OCI-LY3 (cell line): ENCODE measurements around the gene SIGLEC9.

Source experiments
- H2AFZ ChIP-seq: fragments of 200-600, 300-600 bp; shearing (Covaris generic); 2 replicates; pipeline ENCODE4 v1.6.0; 2014; ENCODE audit warnings: antibody characterized with exemption, low read depth, low read length
- H3K27ac ChIP-seq: fragments of 200-600, 300-600 bp; sonication (generic); 2 replicates; pipeline ENCODE4 v1.5.1; 2014; ENCODE audit warnings: mild to moderate bottlenecking, low read length, moderate library complexity, mixed read lengths
- H3K27me3 ChIP-seq: fragments of 200-600, 300-600 bp; sonication (generic); 2 replicates; pipeline ENCODE4 v1.6.1; 2014; ENCODE audit warnings: low read depth, low read length, mixed read lengths
- H3K36me3 ChIP-seq: fragments of 200-600, 300-600 bp; sonication (generic); replicated peaks from 2 replicates; pipeline ENCODE3; 2014; ENCODE audit warnings: low read depth, low read length, mixed read lengths
- H3K4me1 ChIP-seq: fragments of 300-600, 200-600 bp; sonication (generic); 2 replicates; pipeline ENCODE4 v1.6.1; 2014; ENCODE audit warnings: low read length, mixed read lengths
- H3K4me2 ChIP-seq: fragments of 200-600, 300-600 bp; sonication (generic); 2 replicates; pipeline ENCODE4 v1.6.1; 2014; ENCODE audit warnings: low read length, mixed read lengths
- H3K4me3 ChIP-seq: fragments of 300-600, 200-600 bp; sonication (generic); 2 replicates; pipeline ENCODE4 v1.5.1; 2014; ENCODE audit warnings: antibody characterized with exemption, mild to moderate bottlenecking, low read length, moderate library complexity
- H3K79me2 ChIP-seq: fragments of 300-600, 200-600 bp; shearing (Covaris generic); 2 replicates; pipeline ENCODE4 v1.6.1; 2014; ENCODE audit warnings: mild to moderate bottlenecking, low read length, mixed read lengths
- H3K9ac ChIP-seq: fragments of 300-600, 200-600 bp; shearing (Covaris generic); 2 replicates; pipeline ENCODE4 v1.6.0; 2014; ENCODE audit warnings: mild to moderate bottlenecking, low read length, moderate library complexity
- H3K9me3 ChIP-seq: fragments of 200-600, 300-600 bp; shearing (Covaris generic); 2 replicates; pipeline ENCODE4 v1.6.1; 2014; ENCODE audit warnings: low read length, mixed read lengths; ENCODE audit not compliant: insufficient read depth
- H4K20me1 ChIP-seq: fragments of 200-600, 300-600 bp; sonication (generic); 2 replicates; pipeline ENCODE4 v1.6.1; 2016; ENCODE audit warnings: low read length, mixed read lengths; ENCODE audit not compliant: insufficient read depth
- EZH2phosphoT487 ChIP-seq: fragments of 200-600 bp; shearing (Covaris generic); IDR thresholded peaks from 2 replicates; pipeline ENCODE4 v1.6.1; 2018; ENCODE audit warnings: antibody characterized with exemption, mixed run types, low read depth
- TF ChIP-seq, protein P1 (sequence below): fragments of 200-600, 300-600 bp; sonication (generic); IDR thresholded peaks from 2 replicates; pipeline ENCODE4 v1.5.1; 2014; ENCODE audit warnings: antibody characterized with exemption, low read length, low read depth

SIGLEC9 gene

DNA sequence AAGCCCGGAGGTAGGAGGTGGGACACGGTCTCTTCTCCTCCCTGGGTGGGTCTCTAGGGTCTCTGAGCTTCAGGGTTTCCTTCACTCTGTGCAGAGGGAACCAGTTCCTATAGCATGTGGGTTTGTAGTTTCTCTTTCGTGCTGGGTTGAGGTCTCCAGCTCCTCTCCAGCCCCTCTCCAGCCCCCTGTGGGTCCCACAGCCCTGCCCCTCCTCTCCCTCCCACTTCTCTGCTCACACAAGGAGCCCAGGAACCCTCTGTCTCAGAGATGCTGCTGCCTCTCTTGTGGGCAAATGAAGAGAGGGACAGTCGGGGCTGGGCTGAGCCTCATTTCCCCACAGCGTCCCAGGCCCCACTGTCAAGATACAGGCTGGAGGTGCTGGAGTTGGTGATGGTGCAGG is 18.8 kb downstream of the SIGLEC9 start:
- peaks cover 17% of the 10 kb centered on the region for H3K4me1 ChIP-seq

DNA sequence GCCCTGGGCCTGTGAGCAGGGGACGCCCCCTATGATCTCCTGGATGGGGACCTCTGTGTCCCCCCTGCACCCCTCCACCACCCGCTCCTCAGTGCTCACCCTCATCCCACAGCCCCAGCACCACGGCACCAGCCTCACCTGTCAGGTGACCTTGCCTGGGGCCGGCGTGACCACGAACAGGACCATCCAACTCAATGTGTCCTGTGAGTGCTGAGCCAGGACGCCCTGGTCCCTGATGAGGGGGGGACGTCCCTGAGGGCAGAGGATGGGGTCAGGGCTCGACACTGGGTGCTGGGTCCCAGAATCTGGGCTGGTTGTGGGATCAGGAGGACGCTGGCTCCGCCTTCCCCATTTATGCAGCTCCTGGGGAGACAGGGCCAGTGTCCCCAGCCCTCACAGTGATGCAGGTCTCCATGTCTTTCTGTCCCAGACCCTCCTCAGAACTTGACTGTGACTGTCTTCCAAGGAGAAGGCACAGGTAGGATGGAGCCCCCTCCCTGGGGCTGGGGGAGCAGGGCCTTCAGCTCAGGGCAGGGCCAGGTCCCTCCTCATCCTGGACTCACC is 19.9 kb downstream of the SIGLEC9 start:
- H2AFZ ChIP-seq = no peak overlapping the region
- no peak overlapping the region for H3K27ac ChIP-seq
- peaks cover 6% of the 10 kb centered on the region for H3K4me1 ChIP-seq
- TF ChIP-seq, protein P1, sequence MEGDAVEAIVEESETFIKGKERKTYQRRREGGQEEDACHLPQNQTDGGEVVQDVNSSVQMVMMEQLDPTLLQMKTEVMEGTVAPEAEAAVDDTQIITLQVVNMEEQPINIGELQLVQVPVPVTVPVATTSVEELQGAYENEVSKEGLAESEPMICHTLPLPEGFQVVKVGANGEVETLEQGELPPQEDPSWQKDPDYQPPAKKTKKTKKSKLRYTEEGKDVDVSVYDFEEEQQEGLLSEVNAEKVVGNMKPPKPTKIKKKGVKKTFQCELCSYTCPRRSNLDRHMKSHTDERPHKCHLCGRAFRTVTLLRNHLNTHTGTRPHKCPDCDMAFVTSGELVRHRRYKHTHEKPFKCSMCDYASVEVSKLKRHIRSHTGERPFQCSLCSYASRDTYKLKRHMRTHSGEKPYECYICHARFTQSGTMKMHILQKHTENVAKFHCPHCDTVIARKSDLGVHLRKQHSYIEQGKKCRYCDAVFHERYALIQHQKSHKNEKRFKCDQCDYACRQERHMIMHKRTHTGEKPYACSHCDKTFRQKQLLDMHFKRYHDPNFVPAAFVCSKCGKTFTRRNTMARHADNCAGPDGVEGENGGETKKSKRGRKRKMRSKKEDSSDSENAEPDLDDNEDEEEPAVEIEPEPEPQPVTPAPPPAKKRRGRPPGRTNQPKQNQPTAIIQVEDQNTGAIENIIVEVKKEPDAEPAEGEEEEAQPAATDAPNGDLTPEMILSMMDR = no peak
- TF ChIP-seq EZH2phosphoT487 = no peak
- no peaks in the 10 kb centered on the region for H4K20me1 ChIP-seq
- H3K4me2 ChIP-seq = no peak overlapping the region
- H3K4me3 ChIP-seq = no peak overlapping the region
- no peak overlapping the region for H3K9ac ChIP-seq
- no peaks in the 10 kb centered on the region for H3K79me2 ChIP-seq
- H3K27me3 ChIP-seq = peaks cover 37% of the 10 kb centered on the region
- no peaks in the 10 kb centered on the region for H3K36me3 ChIP-seq
- no peaks in the 10 kb centered on the region for H3K9me3 ChIP-seq

More for the DNA sequence above, 18.8 kb downstream of the SIGLEC9 start:
- Histone ChIP-seq H3K4me3 (no peak overlapping the region), H3K27ac (no peak overlapping the region), H3K4me2 (no peak overlapping the region), H3K9me3 (no peaks in the 10 kb centered on the region), H3K36me3 (no peaks in the 10 kb centered on the region), H3K79me2 (no peaks in the 10 kb centered on the region), H2AFZ (no peak overlapping the region), H4K20me1 (no peaks in the 10 kb centered on the region), H3K27me3 (peaks cover 36% of the 10 kb centered on the region), H3K9ac (no peak overlapping the region)
- TF ChIP-seq EZH2phosphoT487 = no peak
- TF ChIP-seq, protein P1 = no peak

DNA sequence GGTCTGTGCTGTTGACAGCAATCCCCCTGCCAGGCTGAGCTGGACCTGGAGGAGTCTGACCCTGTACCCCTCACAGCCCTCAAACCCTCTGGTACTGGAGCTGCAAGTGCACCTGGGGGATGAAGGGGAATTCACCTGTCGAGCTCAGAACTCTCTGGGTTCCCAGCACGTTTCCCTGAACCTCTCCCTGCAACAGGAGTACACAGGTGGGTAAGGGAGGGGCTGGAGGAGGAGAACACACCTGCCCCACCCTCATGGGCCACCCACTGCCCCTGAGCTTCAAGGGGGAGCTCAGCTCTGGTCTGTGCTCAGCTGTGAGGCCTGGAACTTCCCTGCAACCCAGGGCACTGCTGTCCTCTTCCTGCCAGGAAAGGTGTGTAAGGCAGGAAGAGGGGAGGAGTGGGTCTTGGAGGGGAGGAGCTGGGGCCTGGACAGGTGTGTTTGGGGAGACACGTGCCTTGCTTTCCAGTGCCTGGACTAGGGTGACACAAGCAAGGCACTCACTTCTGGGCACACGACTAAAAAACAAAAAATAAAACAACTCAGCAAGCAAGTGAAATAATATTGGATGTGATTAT is 21.3 kb downstream of the SIGLEC9 start:
- H3K79me2 ChIP-seq = no peaks in the 10 kb centered on the region
- no peaks in the 10 kb centered on the region for H3K36me3 ChIP-seq
- H4K20me1 ChIP-seq = no peaks in the 10 kb centered on the region
- H3K27ac ChIP-seq = no peak overlapping the region
- no peak overlapping the region for H3K4me3 ChIP-seq
- no peaks in the 10 kb centered on the region for H3K9me3 ChIP-seq
- peaks cover 42% of the 10 kb centered on the region for H3K27me3 ChIP-seq
- H3K4me2 ChIP-seq = no peak overlapping the region
- H3K9ac ChIP-seq = no peak overlapping the region
- H2AFZ ChIP-seq = no peak overlapping the region
- H3K4me1 ChIP-seq = no peaks in the 10 kb centered on the region
- no peak for TF ChIP-seq EZH2phosphoT487
- TF ChIP-seq, protein P1 = no peak

DNA sequence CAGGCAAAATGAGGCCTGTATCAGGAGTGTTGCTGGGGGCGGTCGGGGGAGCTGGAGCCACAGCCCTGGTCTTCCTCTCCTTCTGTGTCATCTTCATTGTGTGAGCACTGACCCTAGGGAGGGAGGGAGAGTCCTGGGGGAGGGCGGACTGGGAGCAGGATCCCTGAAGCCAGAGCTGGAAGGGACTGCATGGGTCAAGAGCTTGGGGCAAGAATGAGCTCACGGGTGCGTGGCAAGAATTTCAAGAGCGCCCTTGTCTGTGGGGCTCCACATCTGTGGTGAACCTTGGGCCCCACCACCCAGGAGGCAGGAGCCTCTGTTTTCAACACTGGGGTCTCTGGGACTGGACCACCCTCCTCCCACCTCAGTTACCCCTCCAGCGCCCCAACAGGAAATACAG is 22.0 kb downstream of the SIGLEC9 start:
- Histone ChIP-seq H3K36me3 (no peaks in the 10 kb centered on the region), H3K4me3 (no peak overlapping the region), H3K27me3 (peaks cover 41% of the 10 kb centered on the region), H3K27ac (no peak overlapping the region), H3K4me2 (no peak overlapping the region), H3K4me1 (no peaks in the 10 kb centered on the region), H3K79me2 (no peaks in the 10 kb centered on the region), H4K20me1 (no peaks in the 10 kb centered on the region), H3K9ac (no peak overlapping the region), H2AFZ (no peak overlapping the region), H3K9me3 (no peaks in the 10 kb centered on the region)
- TF ChIP-seq, protein P1 = no peak
- TF ChIP-seq EZH2phosphoT487 = no peak
